Erythroblast (primary cell): ENCODE measurements around the gene TAS1R2.

Source experiments
- GATA1 ChIP-seq: IDR thresholded peaks from 2 replicates; pipeline ENCODE4 v1.6.1; 2011; ENCODE audit warnings: low read depth, mild to moderate bottlenecking, control low read depth, low read length, moderate library complexity
- POLR2A ChIP-seq: IDR thresholded peaks from 2 replicates; pipeline ENCODE4 v1.6.1; 2011; ENCODE audit warnings: mild to moderate bottlenecking, low read length

- TF ChIP-seq POLR2A, result no peak
- no peak for TF ChIP-seq GATA1
These were observed 3.9 kb downstream of the TAS1R2 start for GRCh38 chr1:18855573-18855972.
